Endothelial cell of umbilical vein (primary cell): Measurements from ENCODE around the gene BUB1. TPM values are rescaled to one million over a fixed set of nuclear protein-coding genes. Genes with fewer than 3 reads are reported as not detected.

ENCODE experiments used
- BruUV-seq: library from RNA; stranded (reverse); fragments of 400-500 nt; replicated peaks from 2 replicates; lab custom pipeline; 2021; lab: Mats Ljungman, UMichigan
- CTCF ChIA-PET: fragments of 300-600, 350-600 bp; sonication (Branson Sonifier 250); formaldehyde crosslinking; loops from one replicate; lab custom pipeline; 2021; ENCODE audit warnings: antibody characterized with exemption, inconsistent platforms; lab: Charles Lee
- POLR2A ChIA-PET: fragments of 300-600, 350-600 bp; sonication (Branson Sonifier 250); formaldehyde crosslinking; loops from one replicate; lab custom pipeline; 2021; ENCODE audit warnings: antibody characterized with exemption, inconsistent platforms; lab: Charles Lee
- DNase-seq: peaks from one replicate; pipeline ENCODE4 v3.0.0-alpha.2; 2011; ENCODE audit warnings: low read depth, low spot score
- FAIRE-seq: peaks from 2 replicates; lab custom pipeline; 2011; peaks lifted over from hg19 to GRCh38; lab: Jason Lieb, UNC
- H2AFZ ChIP-seq: 2 replicates; pipeline ENCODE4 v1.6.0; 2012; ENCODE audit warnings: low read depth, low read length, control low read depth, inconsistent platforms
- H3K27ac ChIP-seq: 2 replicates; pipeline ENCODE4 v1.5.1; 2011; ENCODE audit warnings: low read depth, mild to moderate bottlenecking, control low read depth, low read length, moderate library complexity; ENCODE audit not compliant: insufficient read depth
- H3K27me3 ChIP-seq, 2 experiments: 2 replicates each; pipeline versions ENCODE4 v1.6.0 to v1.6.1; 2011; ENCODE audit warnings: low read length in 2 of 2, mixed read lengths in 1 of 2; ENCODE audit not compliant: control insufficient read depth in 2 of 2, insufficient read depth in 2 of 2
- H3K36me3 ChIP-seq, 2 experiments: 2 replicates in 1 of 2; 3 replicates in 1 of 2; pipeline ENCODE4 v1.5.1; 2011; ENCODE audit warnings: low read length in 2 of 2, mild to moderate bottlenecking in 1 of 2, moderate library complexity in 1 of 2; ENCODE audit not compliant: control insufficient read depth in 2 of 2, insufficient read depth in 2 of 2; ENCODE audit errors: extremely low read depth in 1 of 2
- H3K4me1 ChIP-seq: 3 replicates; pipeline ENCODE4 v1.5.1; 2011; ENCODE audit warnings: mild to moderate bottlenecking, low read length; ENCODE audit not compliant: control insufficient read depth, insufficient read depth; ENCODE audit errors: extremely low read depth
- H3K4me2 ChIP-seq: 2 replicates; pipeline ENCODE4 v1.6.1; 2011; ENCODE audit warnings: low read length, control low read depth, mixed read lengths; ENCODE audit not compliant: insufficient read depth
- H3K4me3 ChIP-seq, 3 experiments: fragments of 200-600 bp in 1 of 3; sonication (generic), shearing (Covaris generic) in 1 of 3; replicated peaks in 1 of 3; 2 replicates each; pipeline ENCODE4 v1.5.1; 2011 to 2016; ENCODE audit warnings: control low read depth in 3 of 3, low read length in 3 of 3, mild to moderate bottlenecking in 2 of 3, inconsistent platforms in 1 of 3, low read depth in 1 of 3, moderate library complexity in 1 of 3; ENCODE audit not compliant: insufficient read depth in 1 of 3
- H3K79me2 ChIP-seq: 2 replicates; pipeline ENCODE4 v1.6.0; 2012; ENCODE audit warnings: low read length, inconsistent platforms; ENCODE audit not compliant: control insufficient read depth, insufficient read depth
- H3K9ac ChIP-seq: replicated peaks from 2 replicates; pipeline ENCODE3; 2011; ENCODE audit warnings: low read length, control low read depth; ENCODE audit not compliant: insufficient read depth; ENCODE audit errors: extremely low read depth
- H3K9me1 ChIP-seq: replicated peaks from 3 replicates; pipeline ENCODE4 v1.6.0; 2011; ENCODE audit warnings: mild to moderate bottlenecking, low read length; ENCODE audit not compliant: control insufficient read depth, insufficient read depth; ENCODE audit errors: extremely low read depth
- H3K9me3 ChIP-seq: replicated peaks from 2 replicates; pipeline ENCODE4 v1.5.1; 2012; ENCODE audit warnings: low read length, inconsistent platforms; ENCODE audit not compliant: control insufficient read depth, insufficient read depth
- H4K20me1 ChIP-seq: replicated peaks from 2 replicates; pipeline ENCODE3; 2011; ENCODE audit warnings: mild to moderate bottlenecking, low read length; ENCODE audit not compliant: control insufficient read depth, insufficient read depth; ENCODE audit errors: extremely low read depth
- EZH2 ChIP-seq: IDR thresholded peaks from 2 replicates; pipeline ENCODE4 v1.6.1; 2012; ENCODE audit warnings: borderline replicate concordance, low read depth, mild to moderate bottlenecking, moderate library complexity, low read length, inconsistent platforms; ENCODE audit not compliant: severe bottlenecking
- FOS ChIP-seq: IDR thresholded peaks from 2 replicates; pipeline ENCODE4 v1.6.1; 2011; ENCODE audit warnings: mild to moderate bottlenecking, low read length, moderate library complexity, borderline replicate concordance; ENCODE audit not compliant: insufficient read depth
- GATA2 ChIP-seq: IDR thresholded peaks from 2 replicates; pipeline ENCODE4 v1.7.0; 2011; ENCODE audit warnings: low read depth, mild to moderate bottlenecking, moderate library complexity, mixed read lengths, low read length; ENCODE audit not compliant: insufficient read length, insufficient read depth
- JUN ChIP-seq: IDR thresholded peaks from 2 replicates; pipeline ENCODE4 v1.6.1; 2011; ENCODE audit warnings: borderline replicate concordance, low read depth; ENCODE audit not compliant: insufficient read length, insufficient read depth
- MYC ChIP-seq: IDR thresholded peaks from one replicate; pipeline ENCODE4 v1.6.1; 2011; ENCODE audit warnings: mild to moderate bottlenecking, low read depth, low read length
- POLR2A ChIP-seq: IDR thresholded peaks from 2 replicates; pipeline ENCODE4 v1.6.1; 2012; ENCODE audit warnings: low read depth, mild to moderate bottlenecking, control low read depth, low read length
- POLR2AphosphoS5 ChIP-seq: IDR thresholded peaks from 2 replicates; pipeline ENCODE4 v1.6.1; 2012; ENCODE audit warnings: low read depth, mild to moderate bottlenecking, control low read depth, low read length, moderate library complexity; ENCODE audit not compliant: insufficient read depth
- dilution Hi-C: fragments of 300-500 bp; cut with MboI; formaldehyde crosslinking; loops from one replicate; pipeline ENCODE4 v1.15.0; 2019; ENCODE audit warnings: low sequenced_read_pairs; ENCODE audit not compliant: extremely low pct_ligation_motif_present
- intact Hi-C: fragments of 100-400 bp; cut with micrococcal nuclease; formaldehyde crosslinking; loops from one replicate; pipeline ENCODE4 v1.10.0; 2022
- polyA plus RNA-seq, 4 experiments: library from polyadenylated mRNA; depleted of rRNA in 3 of 4; stranded (reverse) in 3 of 4; unstranded in 1 of 4; fragments of >200 nt; gene quantifications; 2 replicates each; pipeline versions ENCODE4 v1.2.1 to v1.2.3, GENCODE V29; 2011 to 2012; ENCODE audit warnings: missing spikeins in 1 of 4
- total RNA-seq: library from RNA; stranded (reverse); gene quantifications from 2 replicates; pipeline ENCODE4 v1.2.3, GENCODE V29; 2021
- TF ChIP-seq, protein P1 (sequence below), 2 donors: IDR thresholded peaks; 1 replicate in 1 of 2; 2 replicates in 1 of 2; pipeline ENCODE4 v1.5.1; 2011; ENCODE audit warnings: low read length in 2 of 2, mild to moderate bottlenecking in 2 of 2, moderate library complexity in 2 of 2, control low read depth in 1 of 2, inconsistent platforms in 1 of 2, low read depth in 1 of 2; ENCODE audit not compliant: insufficient read depth in 1 of 2; ENCODE audit errors: extremely low read depth in 1 of 2
- TF ChIP-seq, protein P2 (sequence below): IDR thresholded peaks from 2 replicates; pipeline ENCODE4 v1.6.1; 2011; ENCODE audit not compliant: insufficient read depth, insufficient read length

Gene BUB1
- total and polyA plus RNA-seq, 2 donors (not counting 3 experiments of a cell fraction or from before 2014, with no cell fraction given): 16.1 to 66.4 TPM

DNA sequence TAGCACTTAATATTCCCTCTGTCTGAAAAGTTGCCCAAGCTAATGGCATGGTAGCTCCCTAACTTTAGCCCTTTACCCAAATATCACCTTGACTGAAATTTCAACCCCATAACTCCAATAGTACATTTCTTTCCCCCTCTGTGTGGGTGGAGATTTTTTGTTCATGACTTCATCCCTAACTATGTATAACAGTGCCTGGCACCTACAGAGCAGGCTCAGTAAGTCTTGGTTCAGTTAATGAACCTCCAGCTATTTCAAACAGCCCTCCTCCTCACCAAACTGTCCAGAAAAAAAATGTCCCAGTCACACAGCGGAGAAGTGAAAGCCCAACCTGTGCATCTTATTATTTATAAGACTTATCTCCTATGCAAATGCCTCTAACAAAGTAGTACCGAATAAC, 18.6 kb downstream of the BUB1 start:
- no peak overlapping the region for H3K4me3 ChIP-seq
- H3K9me1 ChIP-seq: no peaks in the 10 kb centered on the region
- intact Hi-C loops: no loop called here
- TF ChIP-seq MYC: no peak
- no peak for TF ChIP-seq GATA2
- TF ChIP-seq, protein P1, sequence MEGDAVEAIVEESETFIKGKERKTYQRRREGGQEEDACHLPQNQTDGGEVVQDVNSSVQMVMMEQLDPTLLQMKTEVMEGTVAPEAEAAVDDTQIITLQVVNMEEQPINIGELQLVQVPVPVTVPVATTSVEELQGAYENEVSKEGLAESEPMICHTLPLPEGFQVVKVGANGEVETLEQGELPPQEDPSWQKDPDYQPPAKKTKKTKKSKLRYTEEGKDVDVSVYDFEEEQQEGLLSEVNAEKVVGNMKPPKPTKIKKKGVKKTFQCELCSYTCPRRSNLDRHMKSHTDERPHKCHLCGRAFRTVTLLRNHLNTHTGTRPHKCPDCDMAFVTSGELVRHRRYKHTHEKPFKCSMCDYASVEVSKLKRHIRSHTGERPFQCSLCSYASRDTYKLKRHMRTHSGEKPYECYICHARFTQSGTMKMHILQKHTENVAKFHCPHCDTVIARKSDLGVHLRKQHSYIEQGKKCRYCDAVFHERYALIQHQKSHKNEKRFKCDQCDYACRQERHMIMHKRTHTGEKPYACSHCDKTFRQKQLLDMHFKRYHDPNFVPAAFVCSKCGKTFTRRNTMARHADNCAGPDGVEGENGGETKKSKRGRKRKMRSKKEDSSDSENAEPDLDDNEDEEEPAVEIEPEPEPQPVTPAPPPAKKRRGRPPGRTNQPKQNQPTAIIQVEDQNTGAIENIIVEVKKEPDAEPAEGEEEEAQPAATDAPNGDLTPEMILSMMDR (IDR thresholded peaks at IDR 0.05; ENCODE audit: extremely low read depth in 1 of 2, insufficient read depth in 1 of 2, low read depth in 1 of 2, low read length in 2 of 2): no peak
- no peak for TF ChIP-seq POLR2A
- no peak for TF ChIP-seq JUN
- no peak for TF ChIP-seq POLR2AphosphoS5
- TF ChIP-seq FOS: no peak
- no peak for TF ChIP-seq EZH2
- TF ChIP-seq, protein P2, sequence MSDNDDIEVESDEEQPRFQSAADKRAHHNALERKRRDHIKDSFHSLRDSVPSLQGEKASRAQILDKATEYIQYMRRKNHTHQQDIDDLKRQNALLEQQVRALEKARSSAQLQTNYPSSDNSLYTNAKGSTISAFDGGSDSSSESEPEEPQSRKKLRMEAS: no peak
- no peaks in the 10 kb centered on the region for H3K9me3 ChIP-seq
- FAIRE-seq (no peak), DNase-seq (no peak)
- no peak overlapping the region for H2AFZ ChIP-seq
- no TSS peak for BruUV-seq
- H3K4me1 ChIP-seq: no peaks in the 10 kb centered on the region
- peaks cover 6% of the 10 kb centered on the region for H3K79me2 ChIP-seq
- H3K9ac ChIP-seq: no peak overlapping the region
- no peak overlapping the region for H3K4me2 ChIP-seq
- no peaks in the 10 kb centered on the region for H4K20me1 ChIP-seq
- no peak overlapping the region for H3K27ac ChIP-seq
- no peaks in the 10 kb centered on the region for H3K27me3 ChIP-seq
- CTCF ChIA-PET: no interaction called here
- dilution Hi-C loops: no loop called here
- peaks cover 5 to 36% of the 10 kb centered on the region in 2 experiments for H3K36me3 ChIP-seq
- POLR2A ChIA-PET: no interaction called here
